Neural crest cell (in vitro differentiated cells): ENCODE measurements around the gene DAZL. TPM values are rescaled to one million over a fixed set of nuclear protein-coding genes. Genes with fewer than 3 reads are reported as not detected.

Experiments
- DNase-seq: peaks from one replicate; pipeline ENCODE4 v3.0.0; 2021; ENCODE audit warnings: low read depth, mixed read lengths, low spot score
- H3K27ac Mint-ChIP-seq: one replicate; pipeline ENCODE4 v1.8.0; 2021; ENCODE audit warnings: mild to moderate bottlenecking, mixed read lengths; ENCODE audit not compliant: unreplicated experiment
- H3K27me3 Mint-ChIP-seq: 2 replicates; pipeline ENCODE4 v1.8.0; 2021; ENCODE audit warnings: low read depth, mild to moderate bottlenecking, mixed read lengths
- H3K36me3 Mint-ChIP-seq: 2 replicates; pipeline ENCODE4 v1.8.0; 2021; ENCODE audit warnings: low read depth, mild to moderate bottlenecking, mixed read lengths
- H3K4me1 Mint-ChIP-seq: 2 replicates; pipeline ENCODE4 v1.8.0; 2021; ENCODE audit warnings: mixed read lengths
- H3K4me3 Mint-ChIP-seq: one replicate; pipeline ENCODE4 v1.8.0; 2021; ENCODE audit warnings: mild to moderate bottlenecking, mixed read lengths
- H3K9me3 Mint-ChIP-seq: 2 replicates; pipeline ENCODE4 v1.8.0; 2021; ENCODE audit warnings: mixed read lengths
- CTCF ChIP-seq: fragments of 200-600 bp; sonication (generic); conservative IDR thresholded peaks from 2 replicates; pipeline ENCODE4 v1.5.0; 2021; ENCODE audit warnings: antibody characterized with exemption, mild to moderate bottlenecking
- total RNA-seq: library from RNA; stranded (reverse); gene quantifications from 2 replicates; pipeline ENCODE4 v1.2.1, GENCODE V29; 2021

The DAZL gene
- total RNA-seq, 1 donor from 2014 or later = not detected

- no peaks in the 10 kb centered on the region for H3K4me1 Mint-ChIP-seq
- no peak overlapping the region for H3K4me3 Mint-ChIP-seq
- no peak for DNase-seq
- no peak overlapping the region for H3K27ac Mint-ChIP-seq
- TF ChIP-seq CTCF = no peak
- no peaks in the 10 kb centered on the region for H3K36me3 Mint-ChIP-seq
- no peaks in the 10 kb centered on the region for H3K27me3 Mint-ChIP-seq
- peaks cover 4% of the 10 kb centered on the region for H3K9me3 Mint-ChIP-seq
Observed at GRCh38 chr3:16584880-16585279, 20.3 kb downstream of the DAZL start.

- Mint-ChIP-seq H3K27ac (no peak overlapping the region), H3K4me3 (no peak overlapping the region), H3K9me3 (peaks cover 4% of the 10 kb centered on the region), H3K36me3 (no peaks in the 10 kb centered on the region), H3K4me1 (no peaks in the 10 kb centered on the region), H3K27me3 (no peaks in the 10 kb centered on the region)
- TF ChIP-seq CTCF = no peak
- DNase-seq = no peak
Observed at GRCh38 chr3:16583551-16583950, 21.7 kb downstream of the DAZL start.

GRCh38 chr3:16570113-16570512, 35.1 kb downstream of the DAZL start:
- Mint-ChIP-seq H3K4me1 (no peaks in the 10 kb centered on the region), H3K27me3 (no peaks in the 10 kb centered on the region), H3K4me3 (no peak overlapping the region), H3K27ac (no peak overlapping the region), H3K36me3 (no peaks in the 10 kb centered on the region), H3K9me3 (no peaks in the 10 kb centered on the region)
- TF ChIP-seq CTCF = no peak
- DNase-seq = no peak

- Mint-ChIP-seq H3K27me3 (no peaks in the 10 kb centered on the region), H3K9me3 (peaks cover 7% of the 10 kb centered on the region), H3K27ac (no peak overlapping the region), H3K4me1 (no peaks in the 10 kb centered on the region), H3K4me3 (no peak overlapping the region), H3K36me3 (no peaks in the 10 kb centered on the region)
- TF ChIP-seq CTCF = no peak
- no peak for DNase-seq
Observed at GRCh38 chr3:16568532-16568931, 36.7 kb downstream of the DAZL start.

- Mint-ChIP-seq H3K27ac (no peak overlapping the region), H3K4me1 (no peaks in the 10 kb centered on the region), H3K36me3 (no peaks in the 10 kb centered on the region), H3K4me3 (no peak overlapping the region), H3K27me3 (no peaks in the 10 kb centered on the region), H3K9me3 (peaks cover 7% of the 10 kb centered on the region)
- DNase-seq = no peak
- no peak for TF ChIP-seq CTCF
Observed at GRCh38 chr3:16568115-16568514, 37.1 kb downstream of the DAZL start.
